ENCODE data around the gene MLPH.
A peak's percentile ranks its signal among the peaks of the same experiment; 100 is the strongest.

MLPH gene

DNA sequence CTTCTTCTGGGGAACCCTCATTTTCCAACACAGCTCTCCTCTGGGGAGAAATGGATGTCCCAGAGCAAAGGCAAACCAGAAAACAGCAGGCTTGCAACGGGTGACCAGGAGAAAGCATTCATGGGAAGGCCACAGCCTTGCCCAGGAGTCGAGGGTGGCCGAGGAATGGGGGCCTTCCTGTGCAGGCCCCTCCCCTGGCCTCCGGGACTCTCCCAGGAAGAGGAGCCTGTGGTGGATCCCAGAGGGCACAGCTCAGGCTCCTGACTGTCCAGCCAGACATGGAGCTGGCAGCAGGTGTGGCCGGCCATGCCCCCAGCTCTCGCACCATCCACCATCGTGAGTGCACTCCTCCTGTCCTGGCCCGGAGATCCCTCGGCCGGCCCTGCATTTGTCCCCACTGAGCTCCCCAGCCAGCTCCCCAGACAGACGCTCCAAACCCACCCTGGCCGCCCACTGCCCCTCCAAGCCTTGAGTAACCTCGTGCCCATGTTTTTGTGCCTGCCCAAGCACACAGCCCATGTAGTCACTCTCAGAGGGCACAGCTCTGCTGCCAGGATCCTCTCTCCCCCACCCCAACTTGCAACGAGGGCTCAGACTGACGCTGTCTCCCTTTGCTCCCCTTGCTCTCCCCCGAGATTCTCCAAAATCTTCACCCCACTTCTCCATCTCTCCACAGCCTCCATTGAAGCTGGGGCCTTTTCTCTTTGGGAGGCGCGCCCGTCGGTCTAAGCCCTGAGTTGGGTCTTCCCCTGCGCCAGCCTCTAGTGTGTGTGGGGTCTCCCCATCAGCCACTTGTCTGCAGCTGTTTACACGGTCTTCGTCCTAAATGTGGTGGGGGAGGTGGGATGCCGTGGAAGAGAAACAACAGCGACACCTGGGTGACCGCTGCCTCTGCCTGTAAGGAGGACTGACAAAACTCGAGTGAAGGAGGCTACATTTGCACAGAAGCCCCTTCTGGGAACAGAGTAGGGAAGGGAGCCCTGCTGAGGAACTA is 89.1 kb downstream of the MLPH start:
- TF ChIP-seq, protein P1, sequence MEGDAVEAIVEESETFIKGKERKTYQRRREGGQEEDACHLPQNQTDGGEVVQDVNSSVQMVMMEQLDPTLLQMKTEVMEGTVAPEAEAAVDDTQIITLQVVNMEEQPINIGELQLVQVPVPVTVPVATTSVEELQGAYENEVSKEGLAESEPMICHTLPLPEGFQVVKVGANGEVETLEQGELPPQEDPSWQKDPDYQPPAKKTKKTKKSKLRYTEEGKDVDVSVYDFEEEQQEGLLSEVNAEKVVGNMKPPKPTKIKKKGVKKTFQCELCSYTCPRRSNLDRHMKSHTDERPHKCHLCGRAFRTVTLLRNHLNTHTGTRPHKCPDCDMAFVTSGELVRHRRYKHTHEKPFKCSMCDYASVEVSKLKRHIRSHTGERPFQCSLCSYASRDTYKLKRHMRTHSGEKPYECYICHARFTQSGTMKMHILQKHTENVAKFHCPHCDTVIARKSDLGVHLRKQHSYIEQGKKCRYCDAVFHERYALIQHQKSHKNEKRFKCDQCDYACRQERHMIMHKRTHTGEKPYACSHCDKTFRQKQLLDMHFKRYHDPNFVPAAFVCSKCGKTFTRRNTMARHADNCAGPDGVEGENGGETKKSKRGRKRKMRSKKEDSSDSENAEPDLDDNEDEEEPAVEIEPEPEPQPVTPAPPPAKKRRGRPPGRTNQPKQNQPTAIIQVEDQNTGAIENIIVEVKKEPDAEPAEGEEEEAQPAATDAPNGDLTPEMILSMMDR (IDR thresholded peaks at IDR 0.05; ENCODE audit: low read depth, low read length), result no peak
- no peak for DNase-seq (ENCODE audit: extremely low read depth, low read depth)

DNA sequence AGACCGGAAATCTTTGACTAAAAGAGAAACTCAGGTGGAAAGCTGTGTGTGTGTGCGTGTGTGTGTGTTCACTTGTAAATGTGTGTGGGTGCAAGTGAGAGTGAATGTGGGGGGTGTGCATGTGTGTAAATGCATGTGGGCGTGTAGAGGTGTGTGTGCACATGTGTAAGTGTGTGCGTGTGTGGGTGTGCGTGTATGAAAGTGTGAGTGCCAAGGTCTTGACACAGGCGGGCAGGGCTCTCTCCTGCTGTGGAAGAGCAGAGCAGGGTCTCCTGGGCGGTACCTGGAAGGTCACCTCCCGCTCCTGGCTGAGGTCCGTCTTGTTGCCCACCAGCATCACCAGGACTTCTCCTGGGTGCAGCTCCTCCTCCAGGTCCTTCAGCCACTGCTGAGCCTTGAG is 89.9 kb downstream of the MLPH start:
- no peak for DNase-seq (ENCODE audit: extremely low read depth, low read depth)
- TF ChIP-seq, protein P1 (IDR thresholded peaks at IDR 0.05; ENCODE audit: low read depth, low read length), result no peak

DNA sequence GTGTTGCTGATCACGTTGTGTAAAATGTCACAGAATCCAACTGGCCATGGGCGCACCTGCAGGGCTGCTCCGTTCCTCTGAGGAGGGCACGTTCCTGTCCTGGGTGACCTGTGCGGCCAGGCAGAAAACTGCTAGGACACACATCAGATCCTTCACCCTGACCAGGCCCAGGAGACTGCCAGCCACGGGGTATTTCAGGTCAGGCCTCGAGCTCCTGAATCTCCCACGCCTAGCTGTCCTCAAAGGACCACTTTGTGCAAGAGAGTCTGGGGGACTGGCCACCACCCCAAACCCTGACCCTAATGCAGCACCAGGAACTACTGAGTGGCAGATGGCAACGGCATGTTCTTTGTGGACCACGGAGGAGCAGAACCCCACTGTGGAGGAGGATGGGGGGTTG is 90.4 kb downstream of the MLPH start:
- no peak for DNase-seq (ENCODE audit: extremely low read depth, low read depth)
- TF ChIP-seq, protein P1 (IDR thresholded peaks at IDR 0.05; ENCODE audit: low read depth, low read length), result no peak

DNA sequence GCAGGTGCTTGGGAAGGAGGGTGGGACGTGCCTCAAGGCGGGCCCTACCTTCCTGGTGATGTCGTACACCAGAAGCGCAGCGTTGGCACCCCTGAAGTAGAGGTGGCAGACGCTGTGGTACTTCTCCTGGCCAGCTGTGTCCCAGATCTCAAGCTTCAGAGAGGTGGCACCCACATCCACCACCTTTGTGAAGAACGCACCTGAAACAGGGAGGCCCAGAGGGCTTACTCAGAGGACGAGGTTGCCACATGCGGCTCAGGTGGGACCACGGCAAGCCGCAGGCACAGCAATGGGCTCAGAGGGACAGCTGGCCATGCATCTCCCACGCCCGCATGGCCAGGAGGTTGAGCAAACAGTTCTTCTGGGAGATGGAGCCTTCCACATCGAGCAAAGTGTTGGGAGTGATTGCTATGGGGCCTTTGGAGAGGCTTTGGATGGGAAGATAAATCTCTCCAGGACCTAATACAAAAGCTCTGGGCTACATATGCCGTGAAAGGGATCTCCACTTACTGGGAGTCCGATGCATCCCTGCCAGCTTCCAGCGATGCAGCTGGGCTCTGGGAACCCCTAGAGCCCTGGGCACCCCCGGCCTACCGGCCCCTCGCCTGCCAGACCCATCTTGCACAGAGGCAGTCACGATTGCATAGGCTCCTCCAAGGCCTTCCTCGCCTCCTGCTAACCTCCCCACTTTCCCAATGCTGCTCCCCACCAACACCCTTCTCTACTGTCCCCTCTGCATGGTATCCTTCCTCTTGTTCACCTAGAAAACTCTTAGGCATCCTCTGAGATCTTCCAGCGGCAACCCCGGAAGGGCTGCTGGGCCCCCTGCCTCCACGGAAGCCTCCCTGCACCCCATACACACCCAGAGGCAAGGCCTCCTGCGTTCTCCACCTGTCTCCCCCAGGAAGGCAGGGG is 91.2 kb downstream of the MLPH start:
- DNase-seq (ENCODE audit: extremely low read depth, low read depth), result no peak

DNA sequence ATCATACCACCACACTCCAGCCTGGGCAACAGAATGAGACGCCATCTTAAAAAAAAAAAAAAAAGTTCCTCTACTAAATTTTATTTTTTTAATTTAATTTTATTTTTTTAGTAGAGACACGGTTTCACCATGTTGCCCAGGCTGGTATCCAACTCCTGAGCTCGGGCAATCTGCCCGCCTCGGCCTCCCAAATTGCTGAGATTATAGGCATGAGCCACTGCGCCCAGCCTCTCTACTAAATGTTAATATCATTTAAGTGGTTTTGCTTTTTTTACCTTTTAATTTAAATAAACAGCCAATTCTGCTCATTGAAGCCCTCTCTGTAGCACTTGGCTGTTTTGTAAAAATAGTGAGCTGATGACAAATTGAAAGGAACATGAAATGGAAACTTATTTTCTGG is 94.3 kb downstream of the MLPH start:
- TF ChIP-seq, protein P1 (IDR thresholded peaks at IDR 0.05; ENCODE audit: low read depth, low read length), result no peak
- no peak for DNase-seq (ENCODE audit: extremely low read depth, low read depth)

More for the DNA sequence above, 91.2 kb downstream of the MLPH start:
- TF ChIP-seq, protein P1 (IDR thresholded peaks at IDR 0.05; ENCODE audit: low read depth, low read length), result no peak

DNA sequence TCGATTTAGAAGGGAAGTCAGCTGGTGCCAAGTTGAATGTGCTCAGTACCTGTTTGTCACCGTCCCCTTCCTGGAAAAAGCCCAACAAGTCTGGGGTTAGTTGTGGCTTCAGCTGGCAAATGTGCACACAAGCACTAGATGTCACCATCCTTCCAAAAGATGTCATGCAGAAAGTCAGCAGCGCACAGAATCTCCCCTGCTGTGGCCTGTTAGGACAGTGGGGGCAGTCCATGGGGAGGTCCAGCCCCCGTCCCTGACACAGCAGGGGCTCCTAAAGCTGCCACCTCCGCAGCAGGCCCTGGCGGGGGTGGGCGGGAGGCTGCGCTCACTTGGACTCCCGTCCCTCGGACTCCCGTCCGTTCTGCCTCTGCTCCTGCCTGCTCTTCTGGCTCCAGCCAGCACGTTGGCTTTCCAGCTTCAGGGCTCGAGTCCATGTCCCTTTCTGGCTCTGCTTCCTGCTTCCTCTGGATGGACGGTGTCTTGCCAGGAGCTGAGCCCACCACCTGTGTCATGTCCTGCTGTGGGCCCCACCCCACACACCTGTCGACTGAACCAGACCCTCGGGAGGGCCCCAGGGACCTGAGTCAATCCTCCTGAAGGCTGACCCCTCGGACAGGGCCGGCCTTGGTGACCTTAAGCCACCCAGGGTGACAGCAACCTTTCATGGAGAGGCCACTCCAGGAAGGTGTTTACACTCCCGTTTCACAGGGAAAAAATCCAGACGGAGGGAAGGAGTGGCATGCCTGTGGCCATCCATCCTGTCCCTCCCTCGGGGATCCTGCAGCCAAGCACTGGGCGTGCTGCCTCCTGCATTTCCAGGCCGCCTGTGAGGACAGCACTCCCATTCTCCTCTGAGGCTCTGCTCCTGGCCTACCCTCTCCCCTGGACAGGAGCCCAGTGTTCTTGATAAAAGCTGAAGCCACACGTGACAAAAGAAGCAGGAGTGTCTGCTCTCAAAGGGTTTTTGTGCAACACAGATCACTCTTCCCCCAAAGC is 95.0 kb downstream of the MLPH start:
- TF ChIP-seq, protein P1 (IDR thresholded peaks at IDR 0.05; ENCODE audit: low read depth, low read length), result peak; percentile 65
- DNase-seq (ENCODE audit: extremely low read depth, low read depth), result peak; percentile 27

All from AG09319 (cell line).